OCI-LY1 (cell line): ENCODE results near the gene ADAM33.

Experiments
- H2AFZ ChIP-seq: fragments of 200-600 bp; sonication (generic), shearing (Covaris generic); 2 replicates; pipeline ENCODE4 v1.6.0; 2014; ENCODE audit warnings: antibody characterized with exemption, mild to moderate bottlenecking, low read length
- H3F3A ChIP-seq: fragments of 200-600 bp; sonication (generic), shearing (Covaris generic); 2 replicates; pipeline ENCODE4 v1.6.0; 2014; ENCODE audit warnings: mild to moderate bottlenecking, antibody characterized with exemption, low read length, moderate library complexity; ENCODE audit not compliant: insufficient read depth
- H3K27ac ChIP-seq: fragments of 200-600 bp; sonication (generic); 2 replicates; pipeline ENCODE4 v1.5.1; 2014; ENCODE audit warnings: low read length, mixed run types, mild to moderate bottlenecking, low read depth; ENCODE audit not compliant: poor library complexity, severe bottlenecking
- H3K27me3 ChIP-seq: fragments of 200-600 bp; sonication (generic); 2 replicates; pipeline ENCODE4 v1.6.0; 2014; ENCODE audit warnings: antibody characterized with exemption, mild to moderate bottlenecking, low read length, moderate library complexity; ENCODE audit not compliant: insufficient read depth
- H3K36me3 ChIP-seq: fragments of 200-600 bp; sonication (generic); 2 replicates; pipeline ENCODE4 v1.6.1; 2014; ENCODE audit warnings: mild to moderate bottlenecking, antibody characterized with exemption, low read length, moderate library complexity, mixed read lengths; ENCODE audit not compliant: insufficient read depth
- H3K4me1 ChIP-seq: fragments of 200-600 bp; sonication (generic); 2 replicates; pipeline ENCODE4 v1.5.1; 2014; ENCODE audit warnings: mild to moderate bottlenecking, low read length, moderate library complexity; ENCODE audit not compliant: insufficient read depth, severe bottlenecking
- H3K4me2 ChIP-seq: fragments of 200-600 bp; sonication (generic), shearing (Covaris generic); 2 replicates; pipeline ENCODE4 v1.6.1; 2014; ENCODE audit warnings: low read length
- H3K4me3 ChIP-seq: fragments of 200-600 bp; sonication (generic); 2 replicates; pipeline ENCODE4 v1.5.1; 2014; ENCODE audit warnings: low read length, low read depth, mild to moderate bottlenecking, mixed read lengths; ENCODE audit not compliant: poor library complexity, severe bottlenecking
- H3K79me2 ChIP-seq: fragments of 200-600 bp; shearing (Covaris generic); 2 replicates; pipeline ENCODE4 v1.6.1; 2016; ENCODE audit warnings: mixed run types, low read length, mixed read lengths; ENCODE audit not compliant: insufficient read depth
- H3K9ac ChIP-seq: fragments of 200-600 bp; sonication (generic), shearing (Covaris generic); 2 replicates; pipeline ENCODE4 v1.6.1; 2014; ENCODE audit warnings: mild to moderate bottlenecking, low read length, mixed read lengths
- H3K9me2 ChIP-seq: fragments of 200-600 bp; sonication (generic), shearing (Covaris generic); 2 replicates; pipeline ENCODE4 v1.6.1; 2014; ENCODE audit warnings: low read depth, mild to moderate bottlenecking, low read length, mixed read lengths
- H3K9me3 ChIP-seq: fragments of 200-600 bp; shearing (Covaris generic); 2 replicates; pipeline ENCODE4 v1.6.1; 2014; ENCODE audit warnings: low read length, mixed read lengths
- H4K20me1 ChIP-seq: fragments of 200-600 bp; sonication (generic), shearing (Covaris generic); 2 replicates; pipeline ENCODE4 v1.6.0; 2016; ENCODE audit warnings: mild to moderate bottlenecking, low read length; ENCODE audit not compliant: insufficient read depth
- CTCF ChIP-seq: fragments of 200-600 bp; sonication (generic), shearing (Covaris generic); IDR thresholded peaks from 2 replicates; pipeline ENCODE4 v1.5.1; 2017; ENCODE audit warnings: mild to moderate bottlenecking, antibody characterized with exemption, low read length, moderate library complexity, mixed read lengths
- EZH2 ChIP-seq: fragments of 200-600 bp; sonication (generic), shearing (Covaris generic); IDR thresholded peaks from 2 replicates; pipeline ENCODE4 v1.8.0; 2017; ENCODE audit warnings: borderline replicate concordance, mixed run types, mild to moderate bottlenecking, antibody characterized with exemption, low read length, moderate library complexity, mixed read lengths

ADAM33 gene

GRCh38 chr20:3631534-3631933, 50.3 kb downstream of the ADAM33 start:
- H3K4me3 ChIP-seq, result no peak overlapping the region

GRCh38 chr20:3630429-3630828, 51.4 kb downstream of the ADAM33 start:
- Histone ChIP-seq H3K4me1 (no peaks in the 10 kb centered on the region), H3K4me3 (no peak overlapping the region), H3K9me2 (no peaks in the 10 kb centered on the region), H3K9ac (no peak overlapping the region), H2AFZ (no peak overlapping the region), H4K20me1 (no peaks in the 10 kb centered on the region), H3K27ac (no peak overlapping the region), H3K36me3 (no peaks in the 10 kb centered on the region), H3K79me2 (no peaks in the 10 kb centered on the region), H3K9me3 (no peaks in the 10 kb centered on the region), H3K4me2 (no peak overlapping the region), H3F3A (no peaks in the 10 kb centered on the region), H3K27me3 (no peaks in the 10 kb centered on the region)
- no peak for TF ChIP-seq CTCF
- TF ChIP-seq EZH2, result no peak

More at GRCh38 chr20:3631534-3631933, 50.3 kb downstream of the ADAM33 start:
- no peaks in the 10 kb centered on the region for H4K20me1 ChIP-seq
- H3K9ac ChIP-seq, result no peak overlapping the region
- H3K4me2 ChIP-seq, result no peak overlapping the region
- H3K79me2 ChIP-seq, result no peaks in the 10 kb centered on the region
- no peak for TF ChIP-seq EZH2
- TF ChIP-seq CTCF, result no peak
- H3K27me3 ChIP-seq, result no peaks in the 10 kb centered on the region
- H2AFZ ChIP-seq, result no peak overlapping the region
- H3K4me1 ChIP-seq, result no peaks in the 10 kb centered on the region
- no peaks in the 10 kb centered on the region for H3F3A ChIP-seq
- no peaks in the 10 kb centered on the region for H3K9me3 ChIP-seq
- no peaks in the 10 kb centered on the region for H3K36me3 ChIP-seq
- no peak overlapping the region for H3K27ac ChIP-seq
- no peaks in the 10 kb centered on the region for H3K9me2 ChIP-seq

- no peaks in the 10 kb centered on the region for H3K9me3 ChIP-seq
- TF ChIP-seq CTCF (no peak), EZH2 (no peak)
- no peak overlapping the region for H3K27ac ChIP-seq
- no peak overlapping the region for H3K4me2 ChIP-seq
- no peaks in the 10 kb centered on the region for H4K20me1 ChIP-seq
- no peaks in the 10 kb centered on the region for H3K36me3 ChIP-seq
- H3K27me3 ChIP-seq, result no peaks in the 10 kb centered on the region
- H2AFZ ChIP-seq, result no peak overlapping the region
- no peaks in the 10 kb centered on the region for H3K79me2 ChIP-seq
- no peak overlapping the region for H3K9ac ChIP-seq
- no peaks in the 10 kb centered on the region for H3K9me2 ChIP-seq
- H3F3A ChIP-seq, result no peaks in the 10 kb centered on the region
- H3K4me1 ChIP-seq, result no peaks in the 10 kb centered on the region
- no peak overlapping the region for H3K4me3 ChIP-seq
Observed at GRCh38 chr20:3629893-3630292, 51.9 kb downstream of the ADAM33 start.
